GM21526 (cell line): ENCODE results near the gene PLIN1.

Experiments
- ATAC-seq: cut with Tn5 transposase; IDR thresholded peaks from one replicate; pipeline ENCODE4 v1.9.1; 2021; ENCODE audit warnings: moderate library complexity; ENCODE audit not compliant: unreplicated experiment, low FRiP score

The PLIN1 gene

DNA sequence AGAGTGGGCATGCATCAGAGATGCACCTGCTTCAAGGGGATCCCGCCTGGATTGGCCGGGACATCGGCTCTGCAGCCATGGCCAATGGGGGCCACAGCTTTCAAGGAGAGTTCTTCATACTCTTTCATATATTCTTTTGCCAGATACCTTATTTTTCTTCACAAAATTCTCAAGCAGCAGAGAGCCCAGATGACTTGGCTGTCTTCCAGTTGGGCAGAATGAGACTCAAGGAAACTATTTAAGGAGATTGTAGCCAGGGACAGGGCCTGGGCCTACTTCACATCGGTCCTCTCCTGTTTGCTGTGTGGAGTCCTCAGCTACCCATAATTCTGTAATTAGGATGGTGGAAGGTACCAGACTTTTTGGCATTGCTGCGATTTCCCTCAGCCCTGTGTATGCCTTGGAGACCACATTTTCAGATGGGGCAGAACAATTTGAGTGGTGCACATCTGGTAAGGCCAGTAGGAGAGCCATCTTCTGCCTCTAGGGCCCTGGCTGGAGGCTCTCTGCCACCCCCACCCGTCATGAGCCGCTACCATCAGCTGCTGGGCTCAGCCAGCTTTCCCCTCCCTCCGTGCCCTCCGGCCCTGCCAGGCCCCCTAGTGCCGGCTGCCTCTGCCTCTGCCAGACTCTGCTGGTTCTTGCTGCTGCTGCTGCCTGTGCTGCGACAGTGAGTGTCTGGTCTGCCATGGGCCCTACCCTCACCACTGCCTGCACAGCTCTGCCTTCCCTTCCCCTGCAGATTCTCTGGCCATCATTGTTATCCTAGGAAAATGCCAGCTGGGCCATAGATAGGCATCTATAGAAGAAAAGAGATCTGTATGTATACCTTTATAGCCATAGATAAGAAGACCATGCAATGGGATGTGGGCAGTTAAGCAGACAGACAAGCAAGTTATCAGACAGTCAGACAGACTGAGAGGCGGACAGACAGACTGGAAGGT is 6.7 kb downstream of the PLIN1 start:
- ATAC-seq, result no peak

DNA sequence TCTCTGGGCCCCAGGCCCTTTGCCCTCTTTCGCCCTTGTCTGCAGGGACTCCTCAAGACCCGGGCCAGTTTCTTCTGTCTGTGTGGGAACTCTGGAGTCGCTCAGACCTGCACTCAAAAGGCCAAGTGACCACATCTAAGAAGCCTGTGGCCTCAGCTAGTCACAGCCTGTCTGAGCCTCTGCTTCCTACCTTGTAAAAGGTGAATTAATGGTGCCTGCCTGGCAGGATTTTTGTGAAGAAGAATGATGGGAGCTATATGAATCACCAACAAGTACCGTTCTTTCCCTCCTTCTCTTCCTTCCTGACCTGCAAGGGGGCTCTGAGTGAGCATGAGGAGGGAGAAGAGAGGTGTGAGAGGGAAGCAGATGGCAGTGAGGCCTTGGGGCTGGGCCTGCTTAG is 7.5 kb downstream of the PLIN1 start:
- no peak for ATAC-seq

DNA sequence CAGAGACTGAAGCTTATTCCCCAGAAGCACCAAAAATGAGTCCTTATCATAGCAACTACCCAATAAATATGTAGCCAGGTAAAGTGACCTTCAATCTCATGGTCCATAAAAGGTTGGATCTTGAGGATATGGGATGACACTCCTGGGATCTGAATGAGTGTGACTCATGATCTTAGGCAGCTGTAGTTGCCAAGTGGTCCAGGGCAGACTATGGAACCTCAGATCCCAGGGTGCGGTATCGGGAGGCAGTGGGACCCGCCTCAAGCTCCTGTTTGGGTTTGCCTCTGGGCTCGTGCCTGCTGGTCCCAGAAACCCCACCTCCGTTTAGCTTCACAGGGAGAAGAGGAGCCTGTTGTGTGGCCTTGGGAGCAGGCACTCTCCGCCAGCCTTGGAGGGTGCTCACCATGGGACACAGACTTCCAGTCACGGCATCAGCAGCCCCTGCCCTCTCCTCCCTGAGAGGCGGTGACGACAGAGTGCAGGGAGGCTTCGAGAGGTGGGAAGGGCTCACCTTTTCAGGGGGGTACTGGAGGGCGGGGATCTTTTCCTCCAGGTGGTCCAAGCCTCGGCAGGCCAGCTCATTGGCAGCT is 8.1 kb downstream of the PLIN1 start:
- ATAC-seq, result no peak

DNA sequence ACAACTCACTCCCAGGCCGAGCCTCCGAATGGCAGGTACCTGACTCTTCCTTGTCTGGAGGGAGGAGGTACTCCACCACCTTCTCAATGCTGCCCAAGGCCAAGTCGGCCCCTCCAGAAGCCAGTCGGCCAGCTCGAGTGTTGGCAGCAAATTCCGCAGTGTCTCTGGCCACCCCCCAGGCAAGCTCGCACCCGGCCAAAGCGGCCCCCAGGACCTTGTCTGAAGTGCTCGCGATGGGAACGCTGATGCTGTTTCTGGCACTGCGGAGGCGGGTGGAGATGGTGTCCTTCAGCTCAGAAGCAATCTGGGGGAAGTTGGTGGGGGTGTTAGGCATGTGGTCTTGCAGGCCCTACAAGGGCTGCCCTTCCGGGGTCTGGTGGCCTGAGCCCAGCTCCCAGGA is 9.2 kb downstream of the PLIN1 start:
- no peak for ATAC-seq

DNA sequence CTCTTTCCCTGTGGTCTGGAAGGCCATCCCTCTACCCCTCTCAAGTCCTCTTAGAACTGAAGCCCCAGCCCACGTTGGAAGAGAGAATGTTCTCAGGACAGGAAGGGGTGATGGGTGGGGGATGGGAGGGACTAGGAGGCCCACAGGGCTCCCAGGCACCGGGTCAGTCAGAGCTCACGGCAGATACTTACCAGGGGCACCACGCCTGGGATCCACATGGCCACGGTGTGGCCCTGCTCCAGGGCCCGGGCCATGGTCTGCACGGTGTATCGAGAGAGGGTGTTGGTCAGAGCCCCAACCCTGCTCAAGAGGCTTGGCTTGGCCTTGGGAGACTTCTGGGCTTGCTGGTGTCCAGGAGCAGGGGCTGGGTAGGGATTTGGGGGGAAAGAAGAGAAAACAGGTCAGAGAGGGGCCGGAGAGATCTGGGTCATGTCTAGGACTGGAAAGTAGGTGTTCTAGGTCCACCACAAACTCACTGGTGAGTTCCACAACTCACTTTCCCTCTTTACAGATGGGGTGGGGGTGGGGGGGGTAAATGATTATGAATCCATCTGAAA is 9.8 kb downstream of the PLIN1 start:
- ATAC-seq, result no peak

DNA sequence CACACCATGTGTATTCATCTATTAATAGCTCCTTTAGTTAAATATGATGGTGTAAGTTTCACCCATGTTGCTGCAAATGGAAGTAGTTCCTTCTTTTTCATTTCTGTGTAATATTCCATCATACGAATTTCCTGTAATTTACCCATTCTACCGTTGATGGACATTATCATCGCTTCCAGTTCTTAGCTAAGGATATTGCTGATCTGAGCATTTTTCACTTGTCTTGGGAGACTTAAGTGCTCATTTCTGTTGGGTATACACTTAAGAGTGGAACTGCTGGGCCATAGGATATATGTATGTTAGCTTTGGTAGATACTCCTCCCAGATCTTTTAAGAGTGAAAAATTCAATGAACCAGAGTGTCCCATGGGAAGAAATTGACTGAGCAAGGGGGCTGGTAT is 11.0 kb downstream of the PLIN1 start:
- no peak for ATAC-seq

DNA sequence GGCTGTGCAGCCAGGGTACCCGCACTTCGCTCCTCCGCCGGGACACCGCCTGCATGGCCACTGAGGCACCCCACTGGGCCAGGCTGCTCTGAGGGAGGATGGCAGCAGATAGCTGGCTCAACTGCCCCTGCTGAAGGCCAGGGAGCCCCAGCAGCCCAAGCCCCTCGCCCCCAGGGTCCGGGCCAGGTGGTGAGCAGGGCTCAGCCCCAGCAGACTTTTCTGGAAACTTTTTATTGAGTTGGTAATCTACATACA is 11.5 kb downstream of the PLIN1 start:
- ATAC-seq, result no peak

DNA sequence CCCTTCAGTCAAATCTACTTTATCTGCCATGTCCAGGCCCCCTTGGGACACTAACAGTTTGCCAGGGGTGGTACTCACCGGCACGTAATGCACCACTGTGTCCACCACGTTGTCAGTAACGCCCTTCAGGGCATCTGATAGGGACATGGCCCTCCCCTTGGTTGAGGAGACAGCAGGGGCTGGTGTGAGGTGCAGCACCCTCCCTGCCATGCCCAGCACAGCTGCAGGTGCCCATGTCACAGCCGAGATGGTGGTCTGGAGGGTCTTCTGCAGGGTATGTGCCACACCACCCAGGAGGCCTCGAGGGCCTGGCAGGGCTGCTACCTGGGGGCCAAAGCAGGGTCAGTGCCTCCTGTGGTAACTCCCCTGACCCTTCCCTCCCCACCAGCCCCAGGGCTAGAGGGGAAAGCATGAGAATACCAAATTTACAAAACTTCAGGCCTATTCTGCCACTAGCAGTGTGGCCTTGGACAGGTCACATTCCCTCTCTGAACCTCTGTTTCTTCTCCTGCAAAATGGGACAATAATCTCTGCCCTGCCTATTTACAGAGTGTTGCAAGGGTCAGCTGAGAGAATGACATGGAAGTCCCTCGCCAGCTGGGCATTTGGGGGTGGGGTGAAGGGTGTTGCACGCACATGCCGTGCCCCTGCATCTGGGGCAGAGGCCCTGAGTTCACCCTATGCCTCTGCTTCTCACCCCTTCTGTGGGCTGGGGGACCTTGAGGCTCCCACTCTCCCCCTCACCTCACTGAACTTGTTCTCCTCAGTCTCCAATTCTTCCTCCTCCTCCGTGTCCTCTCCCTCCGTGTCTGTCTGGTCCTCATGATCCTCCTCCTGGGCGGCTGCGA is 12.1 kb downstream of the PLIN1 start:
- ATAC-seq, result no peak

DNA sequence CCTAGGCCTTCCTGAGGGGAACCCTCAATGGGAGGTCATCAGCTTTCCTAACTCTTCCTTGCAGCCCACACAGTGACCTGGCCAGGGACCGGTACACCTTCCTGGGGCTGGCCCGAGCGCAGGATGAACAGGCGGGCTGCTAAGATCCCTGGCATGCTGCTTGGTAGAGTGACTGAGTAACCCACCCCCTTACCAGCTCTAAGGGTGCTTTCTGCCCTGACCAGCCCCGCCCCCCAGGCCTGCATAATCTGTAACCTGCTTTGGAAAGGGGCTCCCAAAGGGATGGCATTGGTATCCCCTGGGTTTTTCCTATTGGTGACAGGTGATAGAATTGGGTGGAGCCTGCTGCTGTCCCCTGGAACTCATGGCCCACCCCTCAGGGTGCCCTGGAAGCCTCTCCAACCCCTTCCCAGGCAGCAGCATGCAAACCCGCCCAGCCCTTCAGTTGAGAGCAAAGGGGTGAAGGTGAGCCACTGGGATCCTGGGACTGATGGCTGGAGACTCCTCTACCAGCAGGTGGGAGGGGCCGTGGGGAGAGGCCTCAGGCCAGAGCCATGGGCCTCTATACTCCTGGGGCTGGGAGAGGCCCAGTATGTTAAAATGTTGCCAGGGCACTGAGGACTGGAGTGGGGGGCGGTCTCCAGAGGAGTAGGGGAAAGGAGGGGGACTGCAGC is 12.8 kb downstream of the PLIN1 start:
- ATAC-seq, result no peak

DNA sequence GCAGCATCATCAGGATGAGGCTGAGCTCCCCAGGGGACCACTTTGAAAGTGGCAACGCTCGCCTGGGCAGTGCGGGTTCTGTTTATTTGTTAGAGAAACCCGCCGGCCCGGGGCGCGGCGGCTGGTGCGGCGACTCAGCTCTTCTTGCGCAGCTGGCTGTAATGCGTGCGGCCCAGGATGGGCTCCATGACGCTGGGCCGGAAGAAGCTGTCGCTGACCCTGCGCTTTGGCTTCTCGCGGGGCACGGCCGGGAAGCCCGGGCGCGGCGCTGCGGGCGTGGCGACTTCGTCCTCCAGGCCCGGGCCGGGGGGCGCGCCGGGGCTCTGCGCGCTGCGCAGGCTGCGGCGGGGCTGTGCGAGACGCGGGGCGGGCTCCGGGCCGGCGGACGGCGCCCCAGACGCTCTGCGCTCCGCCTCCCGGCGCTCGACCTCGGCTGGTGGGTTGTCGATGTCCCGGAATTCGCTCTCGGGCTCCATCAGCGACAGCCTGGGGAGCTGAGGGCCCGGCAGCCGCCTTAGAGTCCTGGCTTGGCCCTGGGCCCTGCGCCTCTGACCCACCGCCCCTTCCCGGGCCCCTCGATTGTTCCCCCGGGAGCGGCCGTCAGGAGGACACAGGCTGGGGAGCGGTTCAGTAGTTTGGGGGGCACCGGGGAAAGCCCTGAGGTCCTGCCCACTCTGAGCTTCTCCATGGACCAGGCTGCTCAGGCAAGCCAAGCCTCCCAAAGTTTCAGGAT is 13.6 kb downstream of the PLIN1 start:
- ATAC-seq, result no peak

DNA sequence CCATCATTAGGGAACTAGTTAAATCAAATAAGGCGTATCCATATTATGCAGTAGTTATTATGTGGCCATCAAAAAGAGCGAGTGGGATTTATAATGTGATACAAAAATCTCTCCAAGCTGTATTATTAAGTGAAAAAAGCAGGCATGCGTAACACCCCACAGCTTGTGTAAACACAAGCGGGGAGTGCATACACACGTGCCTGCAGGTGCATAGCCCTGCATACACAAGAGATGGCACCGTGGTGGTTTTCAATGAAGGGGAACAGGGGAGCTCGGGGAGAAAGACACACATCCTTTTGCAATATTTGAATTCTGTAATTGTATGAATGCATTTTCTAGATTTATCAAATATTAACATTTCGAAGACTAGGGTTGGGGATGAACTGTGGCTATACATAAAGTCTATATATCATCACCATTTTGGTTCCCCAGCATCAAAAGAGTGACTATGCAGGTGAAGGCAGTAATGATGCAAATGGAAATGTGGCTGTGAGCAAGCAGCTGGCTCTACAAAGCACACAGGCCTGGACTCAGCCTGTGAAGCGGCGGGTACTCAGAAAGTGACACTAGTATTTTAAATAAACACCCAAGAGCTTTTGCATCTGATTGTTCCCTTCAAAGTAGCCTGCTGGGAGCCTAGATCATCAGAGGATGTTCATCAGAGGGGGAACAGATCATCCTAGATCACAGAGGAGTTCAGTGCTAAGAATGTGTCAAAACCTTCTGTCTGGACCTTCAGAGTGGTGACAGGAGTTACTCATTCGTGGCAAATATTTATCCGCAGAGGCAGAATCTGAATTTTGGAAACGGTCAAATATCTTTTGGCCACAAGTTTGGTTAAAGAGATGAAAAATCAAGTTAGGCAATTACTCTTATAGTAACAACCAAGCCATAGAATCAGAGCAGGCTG is 14.5 kb downstream of the PLIN1 start:
- ATAC-seq, result no peak

DNA sequence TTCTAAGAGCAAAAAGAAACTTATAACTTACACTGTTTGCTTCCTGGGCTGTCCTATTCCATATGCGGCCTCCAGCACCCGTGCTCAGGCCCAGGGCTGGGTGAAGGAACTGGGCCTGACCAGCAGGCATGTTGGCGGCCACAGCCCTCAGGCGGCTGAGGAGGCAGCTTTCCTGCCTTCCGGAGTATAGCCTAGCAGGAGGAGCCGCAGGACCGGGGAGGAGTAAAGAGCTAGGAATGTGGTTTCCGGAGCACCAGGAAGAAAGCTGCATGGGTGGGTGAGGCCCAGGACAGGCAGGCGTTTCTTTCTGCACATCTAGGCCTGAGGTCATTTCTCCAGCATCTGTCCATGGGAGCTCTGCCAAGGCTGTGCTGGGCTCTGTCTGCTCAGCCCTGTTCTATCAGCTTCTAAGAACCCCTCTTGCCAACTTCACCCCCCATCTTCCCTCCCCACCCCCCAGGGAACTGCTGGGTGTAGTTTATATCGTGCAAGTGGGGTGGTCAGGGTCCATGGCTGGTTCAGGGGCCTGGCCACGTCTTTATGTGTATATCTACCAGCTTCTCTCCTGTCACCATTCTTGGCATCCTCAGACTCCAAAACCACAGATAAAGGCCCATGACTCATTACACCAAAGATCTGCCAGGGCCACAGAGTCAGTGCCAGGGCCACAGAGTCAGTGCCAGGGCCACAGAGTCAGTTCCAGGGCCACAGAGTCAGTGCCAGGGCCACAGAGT is 16.1 kb downstream of the PLIN1 start:
- no peak for ATAC-seq

DNA sequence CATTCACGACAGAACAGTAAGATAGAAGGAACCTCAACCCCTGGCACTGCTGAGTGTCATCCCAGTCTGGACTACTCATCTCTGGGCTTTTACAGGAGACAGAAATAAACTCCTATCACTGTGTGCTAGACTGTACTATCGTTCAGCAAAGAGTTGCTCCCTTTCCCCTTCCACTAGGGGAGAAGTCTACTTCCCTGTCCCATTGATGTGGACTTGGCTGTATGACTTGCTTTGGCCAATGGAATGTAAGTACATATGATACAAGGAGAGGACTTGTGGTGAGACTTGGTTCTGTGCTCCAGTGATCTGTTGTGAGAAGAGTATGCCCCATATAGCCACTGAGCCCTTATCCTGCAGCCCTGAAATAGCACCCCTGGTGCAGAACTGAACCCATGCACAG is 18.6 kb downstream of the PLIN1 start:
- ATAC-seq, result no peak

DNA sequence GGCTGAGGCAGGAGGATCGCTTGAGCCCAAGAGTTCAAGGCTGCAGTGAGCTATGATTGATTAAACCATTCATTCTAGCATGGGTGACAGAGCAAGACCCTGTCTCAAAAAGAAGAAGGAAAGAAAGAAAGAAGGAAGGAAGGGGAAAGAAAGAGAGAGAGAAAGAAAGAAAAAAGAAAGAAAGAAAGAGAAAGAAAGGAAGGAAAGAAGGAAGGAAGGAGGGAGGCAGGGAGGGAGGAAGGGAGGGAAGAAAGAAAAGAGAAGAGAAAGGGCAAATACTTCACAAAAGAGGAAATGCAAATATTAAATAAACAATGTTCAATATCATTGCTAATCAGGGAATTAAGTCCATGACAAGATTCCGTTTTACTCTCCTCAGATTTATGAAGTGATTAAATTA is 19.9 kb downstream of the PLIN1 start:
- ATAC-seq, result no peak

DNA sequence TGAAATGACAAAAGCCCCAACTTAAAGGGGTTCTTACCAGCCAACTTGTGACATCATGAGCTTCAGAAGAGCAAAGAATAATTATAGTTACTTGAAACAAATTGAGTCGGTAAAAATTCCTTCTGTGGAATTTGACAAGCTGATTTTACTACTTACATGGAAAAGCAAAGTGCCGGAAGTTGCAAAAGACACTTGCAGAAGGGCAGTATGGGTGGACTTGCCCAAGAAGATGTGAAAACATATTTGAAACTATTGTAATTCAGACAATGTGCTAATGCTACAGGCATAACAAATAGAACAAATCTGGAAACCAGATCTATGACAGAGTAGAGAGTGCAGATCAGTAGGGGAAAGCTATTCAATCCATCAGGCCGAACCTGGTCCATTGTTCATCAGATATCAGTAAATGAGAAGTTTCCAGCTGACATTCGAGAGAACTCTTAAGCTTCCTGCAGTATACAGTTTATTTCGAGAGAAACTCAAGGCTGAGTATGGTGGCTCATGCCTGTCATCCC is 21.4 kb downstream of the PLIN1 start:
- no peak for ATAC-seq

DNA sequence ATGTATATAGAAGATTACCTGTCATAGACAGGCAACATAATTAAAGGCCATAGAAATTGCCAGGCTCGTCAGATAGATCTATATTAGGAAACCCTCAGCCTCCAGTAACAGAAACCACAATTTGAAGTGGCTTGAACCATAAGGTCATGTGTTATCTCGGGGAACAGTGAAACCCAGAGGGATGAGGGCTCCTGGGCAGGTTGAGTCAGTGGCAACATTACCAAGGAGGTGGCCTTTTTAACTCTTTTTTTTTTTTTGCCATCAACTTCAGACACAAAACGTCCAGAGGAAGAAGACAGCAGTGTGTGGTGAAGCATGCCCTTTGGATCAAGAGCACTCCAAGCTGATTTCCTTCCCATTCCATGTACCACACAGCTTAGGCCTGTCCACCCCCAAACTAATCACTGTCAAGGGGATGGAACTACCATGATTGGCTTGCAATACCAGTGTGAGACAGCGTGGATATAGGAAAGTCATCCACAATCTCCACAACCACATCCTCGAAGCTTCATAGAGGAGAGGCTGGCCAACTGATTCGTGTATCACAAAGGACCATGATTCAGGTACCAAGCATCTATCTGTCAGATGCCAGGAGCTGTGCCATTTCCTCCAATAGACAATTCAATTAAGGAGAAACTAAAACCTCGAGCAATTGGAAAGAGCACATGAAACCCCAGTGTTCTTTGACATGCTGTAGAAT is 22.9 kb downstream of the PLIN1 start:
- ATAC-seq, result no peak
